Esophagus squamous epithelium (tissue), 5 donors: ENCODE measurements around the gene MIER2. TPM values are rescaled to one million over a fixed set of nuclear protein-coding genes. Genes with fewer than 3 reads are reported as not detected.

Experiments
- DNase-seq: peaks from one replicate; lab custom pipeline; 2025; lab: John Stamatoyannopoulos, UW
- H3K27ac ChIP-seq, 4 donors: fragments of 200-600 bp; sonication (generic); one replicate each; pipeline ENCODE4 v1.5.1; 2016 to 2019; ENCODE audit warnings: mild to moderate bottlenecking in 1 of 4
- H3K27me3 ChIP-seq, 4 donors: fragments of 200-600 bp; sonication (generic); 1 replicate in 3 of 4; 2 replicates in 1 of 4; pipeline versions ENCODE4 v1.5.1 to v1.6.0; 2017 to 2021; ENCODE audit warnings: antibody characterized with exemption in 1 of 4
- H3K36me3 ChIP-seq, 3 donors: fragments of 200-600 bp; sonication (generic); one replicate each; pipeline ENCODE4 v1.5.1; 2016 to 2019
- H3K4me1 ChIP-seq, 3 donors: fragments of 200-600 bp; sonication (generic); one replicate each; pipeline ENCODE4 v1.5.1; 2017 to 2019
- H3K4me3 ChIP-seq, 4 donors: fragments of 200-600 bp; sonication (generic); 1 replicate in 3 of 4; 2 replicates in 1 of 4; pipeline ENCODE4 v1.5.1; 2016 to 2019; ENCODE audit warnings: mild to moderate bottlenecking in 2 of 4, moderate library complexity in 1 of 4
- H3K9me3 ChIP-seq, 3 donors: fragments of 200-600 bp; sonication (generic); one replicate each; pipeline ENCODE4 v1.5.1; 2016 to 2019
- POLR2A ChIP-seq, 4 donors: fragments of 450-650 bp; IDR thresholded peaks; one replicate each; pipeline ENCODE4 v1.6.1; 2017; ENCODE audit warnings: antibody characterized with exemption in 4 of 4, mild to moderate bottlenecking in 4 of 4, moderate library complexity in 3 of 4
- WGBS, 2 donors: methylation state at CpG; one replicate each; pipeline ENCODE4 v1.1.5; 2018; 5-methylcytosine and 5-hydroxymethylcytosine counted together
- intact Hi-C: fragments of 100-400 bp; cut with DNase I; formaldehyde crosslinking; loops from one replicate; pipeline ENCODE4 v1.15.0; 2022
- total RNA-seq, 4 donors: library from RNA; depleted of rRNA; stranded (reverse); fragments of >200 nt; gene quantifications; one replicate each; pipeline ENCODE4 v1.1.0, GENCODE V29; 2016
- TF ChIP-seq, protein P1 (sequence below), 6 experiments: fragments of 450-650 bp in 4 of 6; fragments of 200-600 bp in 2 of 6; sonication (generic) in 2 of 6; IDR thresholded peaks; one replicate each; pipeline ENCODE4 v1.5.1; 2016 to 2019; ENCODE audit warnings: antibody characterized with exemption in 6 of 6, mild to moderate bottlenecking in 4 of 6, moderate library complexity in 4 of 6
- donor health status: DM: yes; HTN: yes; CAD: no.

MIER2 gene
- total RNA-seq, 4 donors from 2014 or later, result 11.7 to 31.5 (median 14.9) TPM

- H3K36me3 ChIP-seq, result peaks cover 0 to 22% (median 0%) of the 10 kb centered on the region in 3 donors
- intact Hi-C loops, result no loop called here
- no peaks in the 10 kb centered on the region for H3K9me3 ChIP-seq
- no peaks in the 10 kb centered on the region for H3K4me1 ChIP-seq
- no peak for DNase-seq
- 40 to 72% methylated on average over 1 to 8 of the region's 12 CpGs for WGBS, 2 donors
- TF ChIP-seq POLR2A (IDR thresholded peaks at IDR 0.05), result no peak
- TF ChIP-seq, protein P1, sequence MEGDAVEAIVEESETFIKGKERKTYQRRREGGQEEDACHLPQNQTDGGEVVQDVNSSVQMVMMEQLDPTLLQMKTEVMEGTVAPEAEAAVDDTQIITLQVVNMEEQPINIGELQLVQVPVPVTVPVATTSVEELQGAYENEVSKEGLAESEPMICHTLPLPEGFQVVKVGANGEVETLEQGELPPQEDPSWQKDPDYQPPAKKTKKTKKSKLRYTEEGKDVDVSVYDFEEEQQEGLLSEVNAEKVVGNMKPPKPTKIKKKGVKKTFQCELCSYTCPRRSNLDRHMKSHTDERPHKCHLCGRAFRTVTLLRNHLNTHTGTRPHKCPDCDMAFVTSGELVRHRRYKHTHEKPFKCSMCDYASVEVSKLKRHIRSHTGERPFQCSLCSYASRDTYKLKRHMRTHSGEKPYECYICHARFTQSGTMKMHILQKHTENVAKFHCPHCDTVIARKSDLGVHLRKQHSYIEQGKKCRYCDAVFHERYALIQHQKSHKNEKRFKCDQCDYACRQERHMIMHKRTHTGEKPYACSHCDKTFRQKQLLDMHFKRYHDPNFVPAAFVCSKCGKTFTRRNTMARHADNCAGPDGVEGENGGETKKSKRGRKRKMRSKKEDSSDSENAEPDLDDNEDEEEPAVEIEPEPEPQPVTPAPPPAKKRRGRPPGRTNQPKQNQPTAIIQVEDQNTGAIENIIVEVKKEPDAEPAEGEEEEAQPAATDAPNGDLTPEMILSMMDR (IDR thresholded peaks at IDR 0.05), result no peak
- no peak overlapping the region for H3K4me3 ChIP-seq
- peaks cover 0 to 49% (median 0%) of the 10 kb centered on the region in 4 donors for H3K27me3 ChIP-seq
- H3K27ac ChIP-seq, result no peak overlapping the region
These were observed 64.0 kb downstream of the MIER2 start for GRCh38 chr19:280541-281009.

- no peak for TF ChIP-seq POLR2A (IDR thresholded peaks at IDR 0.05)
- TF ChIP-seq, protein P1 (IDR thresholded peaks at IDR 0.05), result no peak
- Histone ChIP-seq H3K4me3 (no peak overlapping the region), H3K4me1 (no peaks in the 10 kb centered on the region), H3K27ac (no peak overlapping the region), H3K36me3 (peaks cover 0 to 22% (median 0%) of the 10 kb centered on the region in 3 donors), H3K9me3 (no peaks in the 10 kb centered on the region), H3K27me3 (peaks cover 0 to 53% (median 0%) of the 10 kb centered on the region in 4 donors)
- intact Hi-C loops, result no loop called here
- no peak for DNase-seq
- WGBS, 2 donors, result 80 to 82% methylated on average over 4 to 8 of the region's 10 CpGs
These were observed 64.9 kb downstream of the MIER2 start for GRCh38 chr19:279656-280055.

GRCh38 chr19:279231-279630 lies 65.4 kb downstream of the MIER2 start:
- no peak overlapping the region for H3K27ac ChIP-seq
- WGBS, 2 donors, result 86 to 93% methylated on average over 8 of the region's 8 CpGs
- H3K9me3 ChIP-seq, result no peaks in the 10 kb centered on the region
- H3K36me3 ChIP-seq, result peaks cover 0 to 22% (median 0%) of the 10 kb centered on the region in 3 donors
- DNase-seq, result no peak
- intact Hi-C loops, result no loop called here
- no peak overlapping the region for H3K4me3 ChIP-seq
- no peak for TF ChIP-seq POLR2A (IDR thresholded peaks at IDR 0.05)
- TF ChIP-seq, protein P1 (IDR thresholded peaks at IDR 0.05), result no peak
- no peaks in the 10 kb centered on the region for H3K4me1 ChIP-seq
- H3K27me3 ChIP-seq, result peaks cover 0 to 53% (median 0%) of the 10 kb centered on the region in 4 donors

- peaks cover 0 to 22% (median 0%) of the 10 kb centered on the region in 3 donors for H3K36me3 ChIP-seq
- no peak overlapping the region for H3K4me3 ChIP-seq
- H3K27ac ChIP-seq, result no peak overlapping the region
- DNase-seq, result no peak
- 54 to 80% methylated on average over 18 to 21 of the region's 21 CpGs for WGBS, 2 donors
- TF ChIP-seq, protein P1 (IDR thresholded peaks at IDR 0.05), result no peak
- TF ChIP-seq POLR2A (IDR thresholded peaks at IDR 0.05), result no peak
- H3K27me3 ChIP-seq, result peaks cover 0 to 53% (median 0%) of the 10 kb centered on the region in 4 donors
- no peaks in the 10 kb centered on the region for H3K4me1 ChIP-seq
- intact Hi-C loops, result no loop called here
- H3K9me3 ChIP-seq, result no peaks in the 10 kb centered on the region
These were observed 66.9 kb downstream of the MIER2 start for GRCh38 chr19:277581-278165.

DNA sequence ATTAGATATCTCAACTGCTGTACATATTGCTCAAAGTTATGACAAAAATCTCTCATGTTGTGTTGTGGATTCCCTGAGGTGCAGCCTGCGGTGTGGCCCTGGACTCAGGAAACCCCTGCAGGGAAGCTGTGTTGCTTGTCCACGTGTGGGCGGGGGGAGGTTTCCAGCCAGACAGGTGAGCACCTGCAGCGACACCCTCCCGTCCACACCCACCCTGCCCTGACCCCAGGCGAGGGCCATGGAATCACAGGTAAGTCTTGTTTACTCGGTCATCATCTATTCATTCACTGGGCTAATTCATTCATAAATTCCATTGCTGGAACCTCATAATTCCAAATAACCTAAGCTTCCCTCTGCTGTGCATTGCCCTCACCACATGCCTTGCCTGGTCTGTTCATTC lies 67.5 kb downstream of the MIER2 start:
- peaks cover 0 to 22% (median 0%) of the 10 kb centered on the region in 3 donors for H3K36me3 ChIP-seq
- H3K27ac ChIP-seq, result no peak overlapping the region
- H3K9me3 ChIP-seq, result no peaks in the 10 kb centered on the region
- 53 to 57% methylated on average over 6 to 7 of the region's 7 CpGs for WGBS, 2 donors
- no peak overlapping the region for H3K4me3 ChIP-seq
- no peaks in the 10 kb centered on the region for H3K4me1 ChIP-seq
- no peak for TF ChIP-seq POLR2A (IDR thresholded peaks at IDR 0.05)
- TF ChIP-seq, protein P1 (IDR thresholded peaks at IDR 0.05), result no peak
- H3K27me3 ChIP-seq, result peaks cover 0 to 53% (median 0%) of the 10 kb centered on the region in 4 donors
- DNase-seq, result no peak
- intact Hi-C loops, result no loop called here
